Uterus (tissue), 4 donors: ENCODE results near the gene GNRHR. TPM values are rescaled to one million over a fixed set of nuclear protein-coding genes. Genes with fewer than 3 reads are reported as not detected.

Experiments used
- DNase-seq, 2 donors: peaks; one replicate each; pipeline ENCODE4 v3.0.0-alpha.2; 2019 to 2020
- H3K27ac ChIP-seq, 2 donors: fragments of 200-600 bp; sonication (generic); 1 replicate in 1 of 2; 2 replicates in 1 of 2; pipeline ENCODE4 v1.5.1; 2016 to 2018
- H3K27me3 ChIP-seq, 2 donors: fragments of 200-600 bp; sonication (generic); one replicate each; pipeline ENCODE4 v1.5.1; 2018 to 2019; ENCODE audit warnings: control low read depth in 1 of 2
- H3K36me3 ChIP-seq, 2 donors: fragments of 200-600 bp; sonication (generic); one replicate each; pipeline ENCODE4 v1.5.1; 2019; ENCODE audit warnings: control low read depth in 1 of 2
- H3K4me1 ChIP-seq, 2 donors: fragments of 200-600 bp; sonication (generic); one replicate each; pipeline ENCODE4 v1.5.1; 2018 to 2019; ENCODE audit warnings: control low read depth in 1 of 2
- H3K4me3 ChIP-seq, 2 donors: fragments of 200-600 bp; sonication (generic); 1 replicate in 1 of 2; 2 replicates in 1 of 2; pipeline ENCODE4 v1.5.1; 2018 to 2019; ENCODE audit warnings: mild to moderate bottlenecking in 1 of 2
- H3K9me3 ChIP-seq, 2 donors: fragments of 200-600 bp; sonication (generic); one replicate each; pipeline ENCODE4 v1.5.1; 2019; ENCODE audit warnings: control low read depth in 1 of 2
- POLR2A ChIP-seq, 2 donors: fragments of 450-650 bp; IDR thresholded peaks; one replicate each; pipeline ENCODE4 v1.6.1; 2016; ENCODE audit warnings: antibody characterized with exemption in 2 of 2, mild to moderate bottlenecking in 1 of 2, moderate library complexity in 1 of 2
- intact Hi-C: fragments of 100-400 bp; cut with DNase I; formaldehyde crosslinking; loops from one replicate; pipeline ENCODE4 v1.15.1; 2023; ENCODE audit warnings: low total_unique reads
- small RNA-seq: library from RNA; depleted of rRNA; stranded (forward); fragments of <200 nt; gene quantifications from one replicate; pipeline ENCODE3, GENCODE V24; 2016
- total RNA-seq, 4 donors: library from RNA; depleted of rRNA in 3 of 4; stranded (reverse); fragments of >200 nt in 3 of 4; gene quantifications; one replicate each; pipeline versions ENCODE4 v1.1.0 to v1.2.4, GENCODE V29; 2014 to 2023
- TF ChIP-seq, protein P1 (sequence below), 4 experiments: fragments of 200-600 bp in 2 of 4; fragments of 450-650 bp in 2 of 4; sonication (generic) in 2 of 4; IDR thresholded peaks; one replicate each; pipeline ENCODE4 v1.5.1; 2016 to 2019; ENCODE audit warnings: antibody characterized with exemption in 4 of 4, mild to moderate bottlenecking in 2 of 4, moderate library complexity in 1 of 4
- donor health status: DM: yes; HTN: yes; CAD: no.

The GNRHR gene
- total RNA-seq, 4 donors from 2014 or later, result not detected

DNA sequence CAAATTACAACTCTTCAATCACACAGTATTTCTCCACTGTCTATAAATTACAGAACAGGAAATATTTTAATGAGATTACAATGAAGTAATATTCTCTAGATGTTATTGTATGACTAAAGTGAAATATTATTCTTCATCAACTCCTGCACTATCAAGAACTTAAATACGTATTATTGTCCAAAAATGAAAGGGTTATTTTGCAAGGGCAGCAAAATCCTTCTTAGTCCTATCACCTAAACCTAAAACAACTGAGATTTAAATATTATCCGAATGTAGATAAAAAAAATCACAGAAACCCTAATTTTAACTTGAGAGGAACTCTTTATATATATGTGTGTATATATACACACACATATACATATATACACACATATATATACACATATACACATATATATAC, 58.1 kb downstream of the GNRHR start:
- DNase-seq, result no peak
- intact Hi-C loops, result no loop called here

DNA sequence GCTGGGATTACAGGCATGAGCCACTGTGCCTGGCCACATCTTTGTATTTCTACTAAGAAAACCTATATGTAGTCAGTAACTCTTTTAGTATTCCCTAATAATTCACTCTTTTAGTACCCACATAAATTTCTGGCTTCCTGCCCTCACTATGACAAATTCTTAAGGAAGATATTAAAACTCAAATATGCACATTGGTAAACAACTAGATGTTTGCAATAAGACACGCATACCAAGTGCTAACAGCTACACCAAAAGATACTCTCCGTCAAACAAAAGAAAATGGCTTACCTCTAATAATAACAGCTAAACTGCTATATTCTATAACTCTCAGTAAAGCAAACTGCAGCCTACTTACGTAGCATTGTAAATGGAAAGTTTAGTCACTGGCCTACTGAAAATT, 59.5 kb downstream of the GNRHR start:
- Histone ChIP-seq H3K36me3 (no peaks in the 10 kb centered on the region), H3K27me3 (no peaks in the 10 kb centered on the region), H3K4me3 (no peak overlapping the region), H3K27ac (no peak overlapping the region), H3K4me1 (no peaks in the 10 kb centered on the region), H3K9me3 (no peaks in the 10 kb centered on the region)
- DNase-seq, result no peak
- intact Hi-C loops, result no loop called here
- TF ChIP-seq, protein P1, sequence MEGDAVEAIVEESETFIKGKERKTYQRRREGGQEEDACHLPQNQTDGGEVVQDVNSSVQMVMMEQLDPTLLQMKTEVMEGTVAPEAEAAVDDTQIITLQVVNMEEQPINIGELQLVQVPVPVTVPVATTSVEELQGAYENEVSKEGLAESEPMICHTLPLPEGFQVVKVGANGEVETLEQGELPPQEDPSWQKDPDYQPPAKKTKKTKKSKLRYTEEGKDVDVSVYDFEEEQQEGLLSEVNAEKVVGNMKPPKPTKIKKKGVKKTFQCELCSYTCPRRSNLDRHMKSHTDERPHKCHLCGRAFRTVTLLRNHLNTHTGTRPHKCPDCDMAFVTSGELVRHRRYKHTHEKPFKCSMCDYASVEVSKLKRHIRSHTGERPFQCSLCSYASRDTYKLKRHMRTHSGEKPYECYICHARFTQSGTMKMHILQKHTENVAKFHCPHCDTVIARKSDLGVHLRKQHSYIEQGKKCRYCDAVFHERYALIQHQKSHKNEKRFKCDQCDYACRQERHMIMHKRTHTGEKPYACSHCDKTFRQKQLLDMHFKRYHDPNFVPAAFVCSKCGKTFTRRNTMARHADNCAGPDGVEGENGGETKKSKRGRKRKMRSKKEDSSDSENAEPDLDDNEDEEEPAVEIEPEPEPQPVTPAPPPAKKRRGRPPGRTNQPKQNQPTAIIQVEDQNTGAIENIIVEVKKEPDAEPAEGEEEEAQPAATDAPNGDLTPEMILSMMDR (IDR thresholded peaks at IDR 0.05), result no peak
- no peak for TF ChIP-seq POLR2A (IDR thresholded peaks at IDR 0.05)

More for the DNA sequence above, 58.1 kb downstream of the GNRHR start:
- H3K27me3 ChIP-seq, result no peaks in the 10 kb centered on the region
- no peak overlapping the region for H3K27ac ChIP-seq
- TF ChIP-seq POLR2A (IDR thresholded peaks at IDR 0.05), result no peak
- TF ChIP-seq, protein P1 (IDR thresholded peaks at IDR 0.05), result no peak
- no peak overlapping the region for H3K4me3 ChIP-seq
- H3K36me3 ChIP-seq, result no peaks in the 10 kb centered on the region
- H3K9me3 ChIP-seq, result no peaks in the 10 kb centered on the region
- no peaks in the 10 kb centered on the region for H3K4me1 ChIP-seq

DNA sequence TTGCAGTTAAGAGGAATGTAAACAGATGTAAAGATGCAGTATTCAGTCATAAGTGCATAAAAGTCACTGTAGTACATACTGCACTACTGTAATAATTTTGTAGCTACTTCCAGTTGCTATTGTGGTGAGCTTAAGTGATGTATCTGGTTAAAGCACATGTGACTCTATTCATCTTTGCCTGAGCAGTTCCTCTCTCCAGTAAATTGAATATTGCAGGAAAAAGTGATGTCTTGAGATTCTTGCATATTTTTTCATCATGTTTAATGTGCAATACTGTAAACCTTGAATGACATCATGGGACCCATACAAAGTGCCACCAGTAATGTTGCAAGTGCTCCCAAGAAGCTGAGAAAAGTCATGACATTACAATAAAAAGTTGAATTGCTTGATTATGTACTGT, 62.9 kb downstream of the GNRHR start:
- H3K4me1 ChIP-seq, result no peaks in the 10 kb centered on the region
- no peak overlapping the region for H3K4me3 ChIP-seq
- TF ChIP-seq, protein P1 (IDR thresholded peaks at IDR 0.05), result no peak
- TF ChIP-seq POLR2A (IDR thresholded peaks at IDR 0.05), result no peak
- H3K9me3 ChIP-seq, result no peaks in the 10 kb centered on the region
- H3K27me3 ChIP-seq, result no peaks in the 10 kb centered on the region
- H3K27ac ChIP-seq, result no peak overlapping the region
- no peaks in the 10 kb centered on the region for H3K36me3 ChIP-seq
- intact Hi-C loops, result no loop called here
- no peak for DNase-seq

Small RNAs within 50 kb of the gene (small RNA-seq; reads per million reads assigned to genes)
- gene RF00091, result not detected

Other genes starting within 250 kb of the GNRHR start
- gene CENPC, start 208.9 kb downstream of the GNRHR start, total RNA-seq, result 10 to 100 TPM; 10.8 to 63.0 (median 29.1) TPM
- under 1 TPM in 2 of 4 donors, not detected in 2; 0.59 to 0.90 TPM for gene STAP1, start 195.7 kb downstream of the GNRHR start, total RNA-seq
- 100 to 1,000 TPM in 1 of 4 donors, 10 to 100 TPM in 3; 15.6 to 198 (median 67.3) TPM for gene UBA6, start 53.2 kb downstream of the GNRHR start, total RNA-seq
- not detected for gene TMPRSS11D, start 129.6 kb upstream of the GNRHR start, total RNA-seq
- not detected for gene TMPRSS11A, start 209.1 kb upstream of the GNRHR start, total RNA-seq